ENCODE data around the gene TICAM1. TPM values are rescaled to one million over a fixed set of nuclear protein-coding genes. Genes with fewer than 3 reads are reported as not detected.

TICAM1 gene
- total and polyA plus RNA-seq, 2 of the 13 experiments (the other 11 are each of a cell fraction or from before 2014, with no cell fraction given) = 0.33 to 0.95 TPM

GRCh38 chr19:4791183-4792018, 40.1 kb downstream of the TICAM1 start, which contains the start of gene FEM1A (continued):
- no peak for TF ChIP-seq AFF4 (CRISPR knock-in tag; IDR thresholded peaks at IDR 0.05)
- no peak for TF ChIP-seq ZBED4 (CRISPR knock-in tag; IDR thresholded peaks at IDR 0.05; ENCODE audit: borderline replicate concordance)
- no peak for TF ChIP-seq NCOA5 (CRISPR knock-in tag; IDR thresholded peaks at IDR 0.05)
- no peak for TF ChIP-seq ZNF720 (CRISPR knock-in tag; IDR thresholded peaks at IDR 0.05)
- peak; percentile 30; the same call in 1 of the 2 replicates for TF ChIP-seq NR2F6 (IDR thresholded peaks at IDR 0.05)
- no peak for TF ChIP-seq NR2F6 (CRISPR knock-in tag; IDR thresholded peaks at IDR 0.05)
- no peak for TF ChIP-seq SIX1 (CRISPR knock-in tag; IDR thresholded peaks at IDR 0.05; ENCODE audit: borderline replicate concordance)
- TF ChIP-seq MED8 (CRISPR knock-in tag; IDR thresholded peaks at IDR 0.05; ENCODE audit: insufficient replicate concordance) = peak; percentile 35
- no peak for TF ChIP-seq U2AF1 (optimal IDR thresholded peaks at IDR 0.05; ENCODE audit: low read depth, low read length)
- TF ChIP-seq THAP9 (CRISPR knock-in tag; IDR thresholded peaks at IDR 0.05; ENCODE audit: borderline replicate concordance) = peak; percentile 95
- peak; percentile 74; the same call in 1 of the 2 replicates for TF ChIP-seq IRF2 (CRISPR knock-in tag; IDR thresholded peaks at IDR 0.05)
- TF ChIP-seq ZNF75D (CRISPR knock-in tag; IDR thresholded peaks at IDR 0.05; ENCODE audit: borderline replicate concordance) = no peak
- TF ChIP-seq AHR (CRISPR knock-in tag; IDR thresholded peaks at IDR 0.05) = no peak
- peak; percentile 90 for TF ChIP-seq HNF1B (CRISPR knock-in tag; IDR thresholded peaks at IDR 0.05)
- peak; percentile 84 for TF ChIP-seq ZFX (CRISPR knock-in tag; IDR thresholded peaks at IDR 0.05; ENCODE audit: low read depth)

All from HepG2 (cell line).